MM.1S (cell line): ENCODE measurements around the gene TPRG1.

Experiments
- CTCF ChIP-seq: fragments of 300-600 bp; sonication (generic); IDR thresholded peaks from 2 replicates; pipeline ENCODE4 v1.5.1; 2016; ENCODE audit warnings: antibody characterized with exemption, low read length, mixed read lengths
- EZH2 ChIP-seq: fragments of 300-600 bp; sonication (generic); optimal IDR thresholded peaks from 2 replicates; pipeline ENCODE3; 2017; ENCODE audit warnings: low read depth, mild to moderate bottlenecking, antibody characterized with exemption, low read length, mixed read lengths
- EZH2phosphoT487 ChIP-seq: fragments of 300-600 bp; sonication (generic); IDR thresholded peaks from 2 replicates; pipeline ENCODE4 v1.6.1; 2018; ENCODE audit warnings: antibody characterized with exemption, low read length

- no peak for TF ChIP-seq EZH2
- TF ChIP-seq CTCF, result peak; percentile 82
- no peak for TF ChIP-seq EZH2phosphoT487
Observed at GRCh38 chr3:189270248-189270832, 98.6 kb downstream of the TPRG1 start.
